Endometrium (tissue), 2 donors: ENCODE data around the gene PCID2.
"Not testable (repeated sequence)": the region's sequence is repeated elsewhere in the genome, so short reads cannot be mapped to it uniquely, and the experiment has no call there.

Experiments used
- FAIRE-seq: peaks from 2 replicates; lab custom pipeline; 2012; peaks lifted over from hg19 to GRCh38; lab: Jason Lieb, UNC
- donor health status: control.
- donor health status: control.

PCID2 gene

DNA sequence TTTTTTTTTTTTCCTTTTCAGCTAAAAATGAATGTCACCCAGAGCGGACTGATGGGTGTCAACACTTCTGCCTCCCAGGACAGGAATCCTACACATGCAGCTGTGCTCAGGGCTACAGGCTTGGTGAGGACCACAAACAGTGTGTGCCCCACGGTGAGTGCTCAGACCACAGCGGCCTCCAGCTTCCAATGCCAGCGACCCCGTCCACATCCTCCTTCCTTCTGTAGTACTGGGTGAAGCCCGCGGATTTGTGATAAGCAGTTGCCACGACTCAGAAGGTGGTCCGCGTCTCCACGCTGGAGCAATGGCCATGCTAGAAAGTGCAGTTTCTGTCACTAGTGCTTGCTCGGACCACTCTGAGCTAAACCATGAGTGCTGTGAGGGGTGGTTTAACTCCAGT, 44.0 kb downstream of the PCID2 start:
- no peak for FAIRE-seq

DNA sequence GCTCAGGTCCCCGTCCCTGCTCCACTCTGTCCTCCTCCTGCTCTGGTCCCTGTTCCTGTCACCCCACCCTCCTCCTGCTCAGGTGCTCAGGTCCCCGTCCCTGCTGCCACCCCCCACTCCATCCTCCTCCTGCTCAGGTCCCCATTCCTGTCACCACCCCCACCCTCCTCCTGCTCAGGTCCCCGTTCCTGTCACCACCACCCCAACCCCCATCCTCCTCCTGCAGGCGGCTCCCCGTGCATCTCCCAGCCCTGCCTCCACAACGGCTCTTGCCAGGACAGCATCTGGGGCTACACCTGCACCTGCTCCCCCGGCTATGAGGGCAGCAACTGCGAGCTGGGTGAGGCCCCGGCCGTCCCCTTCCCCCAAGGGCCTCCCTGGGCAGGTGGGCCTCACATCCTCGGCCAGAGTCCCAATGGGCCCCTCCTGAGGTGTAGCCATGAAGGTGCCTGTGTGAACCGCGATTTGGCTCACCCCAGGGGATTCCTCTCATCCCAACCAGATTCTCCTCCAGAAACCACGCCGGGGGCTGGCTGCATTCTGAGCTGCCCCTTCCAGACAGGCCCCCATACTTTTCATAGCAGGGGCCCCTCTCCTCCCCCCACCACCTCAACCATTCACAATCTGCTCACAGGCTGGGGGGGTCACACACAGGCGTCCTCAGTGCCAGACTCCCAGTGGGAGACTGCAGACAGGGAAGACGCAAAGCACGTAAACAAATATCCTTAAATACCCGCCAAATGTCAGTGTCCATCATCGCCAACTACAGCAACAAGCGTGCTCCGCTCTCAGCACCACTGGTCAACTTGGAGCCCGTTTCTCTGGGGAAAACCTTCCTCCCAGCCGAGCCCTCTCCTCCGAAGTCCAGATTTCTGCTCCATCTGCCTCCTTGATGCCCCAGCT, 45.4 kb downstream of the PCID2 start:
- FAIRE-seq, result no peak

DNA sequence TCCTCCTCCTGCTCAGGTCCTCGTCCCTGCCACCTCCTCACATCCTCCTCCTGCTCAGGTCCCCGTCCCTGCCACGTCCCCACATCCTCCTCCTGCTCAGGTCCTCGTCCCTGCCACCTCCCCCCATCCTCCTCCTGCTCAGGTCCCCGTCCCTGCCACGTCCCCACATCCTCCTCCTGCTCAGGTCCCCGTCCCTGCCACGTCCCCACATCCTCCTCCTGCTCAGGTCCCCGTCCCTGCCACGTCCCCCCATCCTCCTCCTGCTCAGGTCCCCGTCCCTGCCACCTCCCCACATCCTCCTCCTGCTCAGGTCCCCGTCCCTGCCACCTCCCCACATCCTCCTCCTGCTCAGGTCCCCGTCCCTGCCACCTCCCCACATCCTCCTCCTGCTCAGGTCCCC, 46.5 kb downstream of the PCID2 start:
- FAIRE-seq, result not testable (repeated sequence)

DNA sequence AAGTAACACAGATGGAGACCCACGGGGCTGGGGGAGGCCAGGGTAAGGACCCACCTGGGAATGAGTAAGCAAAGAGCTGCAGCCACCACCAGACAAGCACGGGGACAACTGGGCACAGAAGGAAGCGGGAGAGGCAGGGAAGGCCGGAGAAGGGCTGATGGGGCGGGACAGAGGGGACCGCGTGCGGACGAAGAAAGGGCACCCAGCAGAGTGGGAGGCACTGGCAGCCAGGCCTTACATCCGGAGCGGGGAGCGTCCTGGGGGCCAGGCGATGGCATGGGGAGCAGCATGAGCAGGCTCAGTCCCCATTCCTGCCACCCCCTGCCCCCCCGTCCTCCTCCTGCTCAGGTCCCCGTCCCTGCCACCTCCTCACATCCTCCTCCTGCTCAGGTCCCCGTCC, 47.0 kb downstream of the PCID2 start:
- no peak for FAIRE-seq

DNA sequence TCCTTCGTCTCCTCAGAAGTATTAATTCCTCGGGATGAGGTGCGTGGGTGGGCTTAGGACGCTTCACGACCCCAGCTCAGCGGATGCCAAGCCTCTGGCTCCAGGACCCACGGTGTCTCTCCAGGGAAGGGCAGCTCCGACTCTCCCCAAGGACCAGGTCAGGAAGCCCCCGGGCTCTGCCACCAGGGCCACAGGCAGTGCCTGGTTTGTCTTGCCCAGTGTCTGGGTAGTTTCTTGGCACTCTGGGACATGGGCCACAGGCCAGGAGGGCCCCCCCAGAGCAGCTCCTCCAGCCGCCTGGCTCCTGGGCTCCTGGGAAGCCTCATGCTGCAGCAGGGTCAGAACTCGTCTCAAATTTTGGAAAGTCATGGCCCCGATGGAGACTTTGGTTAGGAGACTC, 47.5 kb downstream of the PCID2 start:
- FAIRE-seq, result no peak

DNA sequence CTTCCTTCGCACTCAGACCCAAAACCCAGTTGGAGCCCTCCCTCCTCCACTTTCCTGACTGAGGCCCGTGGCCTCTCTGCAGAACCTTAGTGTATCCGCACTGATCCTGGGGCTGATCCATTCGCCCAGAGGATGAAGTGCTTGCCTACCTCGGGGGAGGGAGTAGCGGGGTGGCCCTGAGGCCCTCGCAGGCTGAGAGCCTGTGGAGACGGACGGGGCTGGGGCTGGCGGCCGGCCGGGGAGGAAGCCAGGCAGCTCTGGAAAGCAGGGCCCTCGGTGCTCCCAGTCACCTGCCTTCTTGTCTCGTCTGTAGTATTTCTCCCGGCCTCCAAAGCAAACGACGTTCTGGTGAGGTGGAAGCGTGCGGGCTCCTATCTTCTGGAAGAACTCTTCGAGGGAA, 48.8 kb downstream of the PCID2 start:
- FAIRE-seq, result no peak

DNA sequence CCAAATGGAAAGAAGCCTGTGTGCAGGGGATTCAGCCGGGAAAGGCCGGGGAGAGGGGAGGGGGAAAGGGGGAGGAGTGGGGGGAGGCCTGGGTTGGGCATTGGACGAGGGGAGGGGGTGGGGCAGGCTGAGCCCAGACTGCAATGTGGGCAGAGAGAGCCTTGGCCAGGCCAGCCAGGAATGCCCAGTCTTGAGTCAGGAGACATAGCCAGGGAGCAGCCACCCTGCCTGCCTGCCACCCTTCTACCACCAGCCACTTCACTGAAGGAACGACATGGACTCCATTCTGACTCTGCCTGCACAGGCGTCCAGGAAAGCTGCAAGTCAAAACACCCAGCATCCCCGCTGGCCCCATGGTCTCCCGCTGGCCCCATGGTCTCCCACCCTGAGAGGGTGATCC, 49.5 kb downstream of the PCID2 start:
- FAIRE-seq, result no peak

DNA sequence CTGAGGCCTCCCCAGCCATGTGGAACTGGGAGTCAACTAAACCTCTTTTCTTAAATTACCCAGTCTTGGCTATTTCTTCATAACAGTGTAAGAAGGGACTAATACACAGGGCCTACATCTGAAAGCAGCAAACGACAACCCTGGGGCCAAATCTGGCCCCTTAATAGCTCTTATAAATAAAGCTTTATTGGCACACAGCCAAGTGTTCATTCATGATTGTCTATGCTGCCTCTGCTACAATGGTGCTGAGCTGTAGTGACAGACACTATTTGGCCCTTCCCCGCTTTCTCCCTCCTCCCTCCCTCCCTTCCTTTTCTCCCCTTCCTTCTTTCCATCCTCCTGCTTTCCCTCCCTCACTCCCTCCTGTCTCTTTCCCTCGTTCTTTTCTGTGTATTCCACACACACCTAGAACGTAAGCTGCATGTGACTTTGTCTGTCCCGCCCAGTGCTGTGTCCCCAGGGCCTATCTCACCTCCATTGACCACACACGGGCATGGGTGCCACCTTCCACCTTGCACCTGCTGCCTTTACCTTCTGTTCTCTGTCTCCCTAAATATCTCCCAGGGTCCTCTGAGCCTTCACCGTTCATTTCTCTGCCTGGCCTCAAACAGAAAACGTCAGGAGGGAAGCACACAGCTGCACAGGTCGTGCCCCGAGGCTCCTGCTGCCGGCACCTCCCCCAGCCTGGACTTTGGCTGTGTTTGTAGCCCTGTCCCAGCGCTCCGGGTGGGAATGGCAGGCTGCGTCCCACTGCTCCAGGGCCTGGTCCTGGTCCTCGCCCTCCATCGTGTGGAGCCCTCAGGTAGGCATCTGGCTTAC, 50.3 kb downstream of the PCID2 start, which contains the start of gene PROZ:
Gene PROZ (plus strand): TSS at position 720 of the 819 bp plus-strand sequence. CDS start 13 bp downstream, at position 733.
- no peak for FAIRE-seq

DNA sequence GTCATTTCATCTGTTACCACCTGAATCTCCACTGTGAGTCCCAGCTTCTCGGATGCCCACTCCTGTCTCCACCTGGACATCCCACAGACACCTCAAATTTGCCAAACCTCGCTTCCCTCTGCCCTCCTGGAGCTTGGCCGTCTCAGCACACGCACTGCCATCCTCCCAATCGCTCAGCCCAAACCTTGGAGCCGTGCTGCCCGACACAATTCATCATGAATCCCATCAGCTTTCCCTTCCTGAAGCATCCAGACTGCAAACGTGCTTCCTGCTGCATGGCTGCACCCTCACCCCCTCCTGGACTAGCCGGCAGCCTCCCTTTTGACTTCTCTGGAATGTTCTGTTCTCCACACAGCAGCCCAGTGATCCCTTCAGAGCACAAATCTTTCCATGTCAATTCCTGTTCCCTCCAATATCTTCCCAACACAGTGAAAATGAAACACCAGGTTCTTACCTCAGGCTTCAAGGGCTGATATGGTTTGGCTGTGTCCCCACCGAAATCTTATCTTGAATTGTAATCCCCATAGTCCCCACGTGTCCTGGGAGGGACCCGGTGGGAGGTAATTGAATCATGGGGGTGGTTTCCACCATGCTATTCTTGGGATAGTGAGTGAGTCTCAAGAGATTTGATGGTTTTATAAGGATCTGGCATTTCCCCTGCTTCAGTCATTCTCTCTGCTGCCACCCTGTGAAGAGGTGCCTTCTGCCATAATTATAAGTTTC, 51.1 kb downstream of the PCID2 start:
- FAIRE-seq, result no peak

DNA sequence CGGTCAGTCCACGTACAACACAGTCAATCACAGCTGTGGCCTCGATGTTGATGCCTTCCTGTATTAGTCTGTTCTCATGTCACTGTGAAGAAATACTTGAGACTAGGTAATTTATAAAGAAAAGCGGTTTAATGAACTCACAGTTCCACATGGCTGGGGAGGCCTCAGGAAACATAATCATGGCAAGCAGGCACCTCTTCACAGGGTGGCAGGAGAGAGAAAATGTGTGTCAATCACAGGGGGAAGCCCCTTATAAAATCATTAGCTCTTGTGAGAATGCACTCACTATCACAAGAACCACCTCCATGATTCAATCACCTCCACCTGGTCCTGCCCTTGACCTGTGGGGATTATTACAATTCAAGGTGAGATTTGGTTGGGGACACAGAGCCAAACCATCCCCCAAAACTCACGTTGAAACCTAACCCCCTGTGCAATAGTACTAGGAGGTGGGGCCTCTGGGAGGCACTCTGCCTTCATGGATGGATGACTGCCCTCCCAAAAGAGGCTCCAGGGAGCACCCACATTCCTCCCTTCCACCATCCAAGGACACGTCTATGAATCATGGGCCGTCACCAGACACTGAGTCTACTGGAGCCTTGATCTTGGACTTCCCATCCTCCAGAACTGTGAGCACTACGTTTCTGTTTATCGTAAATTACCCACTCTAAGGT, 52.4 kb downstream of the PCID2 start:
- no peak for FAIRE-seq

DNA sequence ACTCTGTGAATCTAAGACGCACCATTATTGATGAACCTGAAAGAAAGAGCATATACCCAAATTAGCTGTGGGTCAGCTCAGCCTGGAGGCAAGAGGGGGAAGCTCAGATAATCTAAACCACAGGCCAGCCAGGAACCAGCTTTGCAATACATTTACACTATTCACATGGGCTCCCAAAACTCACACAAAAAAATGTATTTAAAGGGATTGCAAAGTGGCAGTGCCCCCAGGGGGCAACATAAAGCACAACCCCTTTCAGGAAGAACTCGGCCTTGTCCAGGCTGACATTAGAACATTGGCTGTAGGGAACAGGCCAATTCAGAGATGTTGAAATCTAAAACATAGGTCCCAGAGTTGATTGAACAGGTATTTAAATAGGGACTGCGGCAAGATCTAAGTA, 53.3 kb downstream of the PCID2 start:
- FAIRE-seq, result no peak

DNA sequence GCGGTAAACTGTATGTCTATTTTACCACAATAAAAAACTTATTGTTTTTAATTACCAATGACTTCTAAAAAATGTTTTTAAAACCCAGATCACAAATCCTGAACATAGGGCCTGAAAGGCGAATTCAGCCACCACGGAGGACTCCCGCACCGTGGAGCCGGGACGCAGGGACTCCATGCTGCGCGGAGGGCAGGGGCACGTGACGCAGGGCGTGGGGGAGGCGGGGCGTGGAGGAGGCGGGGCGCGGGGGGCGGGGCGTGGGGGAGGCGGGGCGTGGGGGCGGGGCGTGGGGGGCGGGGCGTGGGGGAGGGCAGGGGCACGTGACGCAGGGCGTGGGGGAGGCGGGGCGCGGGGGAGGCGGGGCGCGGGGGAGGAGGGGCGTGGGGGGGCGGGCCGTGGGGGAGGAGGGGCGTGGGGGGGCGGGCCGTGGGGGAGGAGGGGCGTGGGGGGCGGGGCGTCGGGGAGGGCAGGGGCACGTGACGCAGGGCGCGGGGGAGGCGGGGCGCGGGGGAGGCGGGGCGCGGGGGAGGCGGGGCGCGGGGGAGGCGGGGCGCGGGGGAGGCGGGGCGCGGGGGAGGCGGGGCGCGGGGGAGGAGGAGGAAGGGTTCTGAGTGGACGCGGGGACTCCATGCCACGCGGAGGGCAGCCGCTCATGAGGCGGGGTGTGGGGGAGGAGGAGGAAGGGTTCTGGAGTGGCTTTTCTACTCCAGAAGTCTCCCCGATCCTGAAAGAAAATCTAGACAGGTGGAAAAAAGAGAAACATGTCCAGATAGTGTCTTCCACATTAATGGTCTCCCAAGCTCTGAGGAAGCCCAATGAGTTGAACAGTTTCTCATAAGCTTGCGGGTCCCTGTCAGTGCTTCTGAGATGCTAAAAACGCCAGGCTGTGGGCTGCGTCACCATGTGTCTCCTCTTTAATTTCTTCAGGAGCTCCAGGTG, 54.4 kb downstream of the PCID2 start:
- no peak for FAIRE-seq

DNA sequence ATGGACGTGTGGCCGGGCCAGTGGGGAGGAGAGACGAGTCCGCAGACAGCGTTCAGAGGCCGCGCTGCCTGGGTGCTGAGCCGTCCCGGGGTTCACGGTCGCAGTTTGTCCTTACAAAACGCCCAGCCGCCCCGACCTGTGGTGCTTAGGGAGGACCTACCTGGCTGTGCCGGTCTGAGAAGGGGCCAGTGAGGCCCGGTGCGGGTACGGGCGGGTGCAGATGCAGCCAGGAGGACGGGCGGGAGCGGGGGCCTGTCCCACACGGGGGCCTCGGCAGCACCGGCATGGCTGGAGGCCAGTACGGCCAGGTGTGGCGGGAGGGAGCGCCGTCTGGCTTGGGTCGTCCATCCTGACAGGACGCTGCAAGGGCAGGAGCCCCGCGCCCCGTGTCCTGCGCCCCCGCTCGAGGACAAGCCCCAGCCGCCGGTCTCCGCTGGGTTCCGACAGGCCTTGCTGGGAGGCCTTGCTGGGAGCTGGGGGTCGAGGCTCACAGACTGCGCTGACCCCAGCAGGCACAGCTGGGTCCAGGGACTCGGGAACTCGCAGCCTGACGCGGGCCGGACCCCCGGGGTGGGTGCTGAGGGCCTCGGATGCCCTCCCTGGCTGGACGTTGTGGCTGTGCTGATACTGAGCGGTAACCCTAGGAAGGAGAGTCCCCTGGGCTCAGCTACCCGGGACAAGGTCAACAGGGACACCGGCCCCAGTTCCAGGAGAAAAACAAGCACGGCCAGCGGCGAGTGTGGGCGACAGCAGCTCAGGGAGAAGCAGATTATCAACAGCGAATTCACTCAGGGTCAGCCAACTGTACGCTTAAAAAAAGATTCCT, 55.3 kb downstream of the PCID2 start:
- no peak for FAIRE-seq

DNA sequence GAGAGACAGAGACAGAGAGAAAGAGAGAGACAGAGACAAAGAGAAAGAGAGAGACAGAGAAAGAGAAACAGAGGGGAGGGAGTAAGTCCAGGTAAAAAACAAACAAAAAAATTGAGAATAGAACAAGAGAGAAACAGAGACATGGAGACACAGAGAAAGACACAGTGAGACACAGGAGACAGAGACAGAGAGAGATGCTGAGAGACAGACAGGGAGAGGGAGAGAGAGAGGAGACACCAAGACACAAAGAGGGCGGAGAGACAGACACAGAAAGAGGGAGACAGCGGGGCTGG, 55.8 kb downstream of the PCID2 start:
- FAIRE-seq, result no peak

DNA sequence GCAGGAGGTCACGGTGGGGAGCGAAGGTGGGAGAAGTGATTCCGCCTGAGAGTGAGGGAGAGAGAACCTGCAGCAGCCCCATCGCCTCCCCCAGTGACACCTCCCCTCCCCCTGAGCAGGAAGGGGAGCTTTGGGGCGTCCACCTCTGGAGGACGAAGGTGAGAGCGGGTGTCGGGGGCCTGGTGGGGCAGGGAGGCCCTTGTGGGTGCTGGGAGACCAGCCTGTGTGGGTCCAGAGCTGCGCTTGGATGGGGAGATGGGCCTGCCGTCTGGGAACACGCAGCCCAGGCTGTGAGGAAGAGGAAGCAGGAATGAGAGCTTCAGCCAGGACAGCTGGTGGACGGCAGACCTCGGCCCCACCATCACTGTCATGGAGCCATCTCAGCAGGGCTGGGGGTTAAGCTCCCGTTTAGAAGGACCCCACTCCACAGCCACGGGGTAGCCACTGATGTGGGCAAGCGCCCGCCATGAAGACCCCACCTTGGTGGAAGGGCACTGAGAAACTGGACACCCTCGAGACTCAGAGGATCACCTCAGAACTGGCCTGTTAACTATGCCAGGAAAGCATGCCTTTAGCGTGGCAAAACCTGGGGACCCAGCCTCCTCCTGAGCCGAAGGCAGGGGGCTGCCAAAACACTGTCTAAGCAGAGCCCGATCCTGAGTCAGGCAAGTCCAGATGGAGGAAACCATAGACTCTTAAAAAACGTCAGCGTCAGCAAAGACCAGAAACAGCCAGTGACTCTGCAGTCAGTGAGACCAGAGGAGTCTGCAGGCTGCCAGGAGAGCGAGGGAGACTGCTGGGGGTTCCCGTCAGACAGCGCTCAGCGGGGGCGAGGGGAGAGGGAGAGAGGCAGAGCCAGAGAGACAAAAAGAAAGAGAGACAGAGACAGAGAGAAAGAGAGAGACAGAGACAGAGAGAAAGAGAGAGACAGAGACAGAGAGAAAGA, 56.5 kb downstream of the PCID2 start:
- FAIRE-seq, result peak; percentile 78

DNA sequence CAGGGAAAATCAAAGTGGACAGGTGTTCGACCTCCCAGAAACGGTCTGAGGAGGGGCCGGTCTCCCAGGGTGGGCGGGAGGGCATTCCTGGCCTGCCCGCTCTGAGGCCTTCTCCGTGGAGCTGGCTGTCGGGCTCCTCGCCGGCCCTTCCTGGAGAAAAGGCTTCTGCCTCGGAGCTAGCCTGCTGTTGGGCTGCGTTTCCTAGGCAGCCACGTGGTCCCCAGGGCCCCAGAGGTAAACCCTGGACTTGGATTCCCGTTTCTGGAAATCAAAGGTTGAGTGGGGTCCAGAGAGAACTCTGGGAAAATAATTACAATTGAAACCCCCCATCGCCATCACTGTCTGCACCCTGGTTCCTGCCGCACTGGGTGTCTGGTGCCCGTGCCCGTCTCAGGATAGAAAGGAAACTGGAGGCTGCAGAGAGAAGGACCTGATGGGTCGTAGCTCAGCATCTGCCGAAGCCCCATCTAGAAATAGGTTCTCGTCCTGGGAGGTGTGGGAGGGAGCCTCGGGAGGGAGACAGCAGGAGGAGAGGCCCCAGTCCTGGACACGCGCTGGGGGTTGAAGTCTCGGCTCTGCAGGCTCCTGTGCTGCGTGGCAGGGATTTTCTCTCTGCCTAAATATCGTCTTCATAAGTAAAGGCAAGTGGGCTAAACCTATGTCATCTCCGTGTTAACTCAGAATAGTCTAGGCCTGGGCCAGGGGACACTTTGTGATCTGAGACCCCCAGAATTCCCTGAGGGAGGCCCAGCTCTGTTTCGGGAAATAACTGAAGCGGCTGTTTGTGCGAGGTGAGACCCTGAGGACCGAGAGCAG, 57.7 kb downstream of the PCID2 start:
- FAIRE-seq, result no peak

DNA sequence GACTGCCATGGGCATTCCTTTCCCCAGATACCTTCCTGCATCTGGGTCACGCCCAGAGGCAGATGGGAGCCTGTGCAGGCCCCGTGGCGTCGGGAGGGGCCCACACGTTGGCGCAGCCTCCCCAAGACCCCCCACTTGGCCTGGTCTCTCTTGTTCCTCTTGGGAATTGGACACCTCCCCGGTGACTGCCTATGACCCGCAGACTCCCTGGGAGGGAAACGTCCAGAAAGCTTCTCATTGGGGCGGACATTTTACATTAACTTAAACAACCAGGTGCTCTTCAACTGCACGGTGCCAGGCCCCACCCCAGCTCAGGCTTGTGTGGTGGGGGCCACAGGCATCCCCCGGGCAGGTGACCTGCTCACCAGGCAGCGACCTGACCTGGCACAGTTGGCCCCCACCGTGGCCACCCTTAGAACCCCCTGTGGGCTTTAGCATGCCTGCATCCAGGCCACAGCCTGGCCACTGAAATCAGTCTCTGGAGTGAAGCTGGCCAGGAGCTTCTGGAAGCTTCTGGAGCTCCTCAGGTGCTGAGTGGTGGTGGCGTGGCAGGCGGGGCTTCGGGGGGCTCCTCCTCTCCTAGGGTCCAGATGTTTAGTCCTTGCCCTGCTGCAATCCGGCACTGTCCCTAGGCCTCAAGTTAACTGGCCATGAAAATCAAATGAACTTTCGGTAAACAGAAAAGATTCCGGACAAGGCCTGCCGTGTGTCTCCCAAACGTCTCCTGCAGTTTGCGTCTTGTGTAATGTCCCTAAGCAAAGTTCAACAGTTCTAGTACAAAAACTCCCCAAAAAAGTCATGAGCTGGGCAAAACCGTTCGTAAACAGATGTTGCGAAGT, 58.5 kb downstream of the PCID2 start:
- FAIRE-seq, result no peak
